ENCODE measurements around the gene KNDC1.

- no peak for TF ChIP-seq CTCF (IDR thresholded peaks at IDR 0.05)
- TF ChIP-seq POLR2A (IDR thresholded peaks at IDR 0.05), result no peak
Measured at GRCh38 chr10:133199992-133200611, 40.1 kb downstream of the KNDC1 start.

All from Peyer's patch (tissue), 4 donors.